Inflammatory macrophage (primary cell): ENCODE measurements around the gene LRBA.
A peak's percentile ranks its signal among the peaks of the same experiment; 100 is the strongest.
"Not testable (repeated sequence)": the region's sequence is repeated elsewhere in the genome, so short reads cannot be mapped to it uniquely, and the experiment has no call there.

ENCODE experiments used
- DNase-seq, 2 donors: peaks; one replicate each; pipeline ENCODE4 v3.0.0-alpha.2; 2020 to 2022

The LRBA gene

GRCh38 chr4:151021637-151022334 is 6.7 kb upstream of the LRBA start:
- no peak for DNase-seq

- DNase-seq = peak; percentile 65 to 83
Measured at GRCh38 chr4:151015459-151016347, 619 bp upstream of the LRBA start.

DNA sequence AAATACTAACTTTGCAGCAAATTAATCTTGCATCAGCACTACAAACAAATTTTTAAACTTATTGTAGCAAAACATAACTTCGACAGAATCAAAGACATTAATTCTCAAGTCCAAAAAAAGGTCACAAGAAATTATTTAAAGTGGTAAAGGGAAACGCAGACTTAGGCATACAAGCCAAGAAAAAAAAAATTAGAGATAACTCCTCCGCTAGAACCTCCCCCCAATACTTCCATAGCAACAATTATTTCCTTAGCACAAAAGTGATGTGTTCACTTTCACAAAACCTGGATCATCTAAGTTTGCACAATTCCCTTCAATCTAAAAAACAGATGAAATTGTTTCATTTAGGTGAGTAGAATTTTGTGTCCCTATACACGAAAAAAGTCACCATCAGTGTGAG is 1.1 kb downstream of the LRBA start:
- DNase-seq = no peak

GRCh38 chr4:151013491-151013890 is 1.6 kb downstream of the LRBA start:
- no peak for DNase-seq

GRCh38 chr4:151012820-151013219 is 2.3 kb downstream of the LRBA start:
- no peak for DNase-seq

- DNase-seq = no peak
Measured at GRCh38 chr4:151012376-151012775, 2.7 kb downstream of the LRBA start.

DNA sequence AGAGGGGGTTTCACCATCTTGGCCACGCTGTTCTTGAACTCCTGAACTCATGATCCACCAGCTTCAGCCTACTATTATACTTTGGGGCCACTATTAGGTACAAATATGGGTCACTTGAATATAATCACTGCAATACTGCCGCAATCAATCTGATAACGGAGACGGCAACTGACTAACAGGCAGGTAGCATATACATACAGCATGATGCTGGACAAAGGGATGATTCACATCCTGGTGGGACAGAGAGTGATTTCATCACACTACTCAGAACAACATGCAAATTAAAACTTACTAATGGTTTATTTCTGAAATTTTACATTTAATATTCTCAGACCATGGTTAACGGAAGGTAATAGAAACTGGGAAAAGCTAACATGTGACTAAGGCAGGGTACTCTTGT is 10.9 kb downstream of the LRBA start:
- DNase-seq = no peak

GRCh38 chr4:151000747-151001429 is 14.2 kb downstream of the LRBA start:
- DNase-seq = no peak

GRCh38 chr4:150999086-150999485 is 16.0 kb downstream of the LRBA start:
- peak in 1 of 2 donors; percentile 27 for DNase-seq

DNA sequence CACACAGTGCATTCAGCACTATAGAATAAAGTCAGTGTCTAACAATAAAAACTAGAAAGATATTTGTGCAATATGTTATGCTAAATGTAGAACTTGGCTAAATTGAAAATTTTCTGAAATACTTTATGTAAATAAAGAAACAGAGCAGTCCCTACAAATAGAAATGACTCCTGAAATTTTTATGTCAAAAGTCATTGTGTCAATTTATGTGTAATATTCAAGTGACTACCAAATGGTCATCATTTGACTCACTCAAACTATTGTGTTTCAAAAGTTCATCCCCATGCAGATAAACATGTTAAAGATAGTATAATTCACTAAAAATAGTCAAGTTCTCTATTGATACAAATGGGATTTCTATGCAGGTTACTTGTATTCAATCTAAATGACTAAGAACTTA is 17.9 kb downstream of the LRBA start:
- no peak for DNase-seq

DNA sequence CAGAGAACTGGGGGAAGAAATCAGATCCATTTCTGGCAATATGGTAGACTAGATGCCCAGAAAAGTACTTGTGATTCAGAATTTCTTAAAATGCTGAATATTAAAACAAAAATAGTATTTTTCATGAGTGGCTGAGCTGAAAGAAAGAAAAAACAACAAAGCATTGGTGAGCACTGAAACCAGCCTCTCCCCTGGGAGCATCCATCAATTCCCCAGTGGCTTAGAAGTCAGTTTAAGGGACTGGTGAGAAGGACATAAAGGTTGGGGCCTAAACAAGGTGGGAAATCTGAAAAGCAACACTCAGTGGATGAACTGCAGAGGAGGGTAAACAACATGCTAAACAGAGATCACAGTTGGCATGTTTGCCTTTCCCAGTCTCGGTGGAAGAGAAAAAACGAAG is 20.4 kb downstream of the LRBA start:
- no peak for DNase-seq

DNA sequence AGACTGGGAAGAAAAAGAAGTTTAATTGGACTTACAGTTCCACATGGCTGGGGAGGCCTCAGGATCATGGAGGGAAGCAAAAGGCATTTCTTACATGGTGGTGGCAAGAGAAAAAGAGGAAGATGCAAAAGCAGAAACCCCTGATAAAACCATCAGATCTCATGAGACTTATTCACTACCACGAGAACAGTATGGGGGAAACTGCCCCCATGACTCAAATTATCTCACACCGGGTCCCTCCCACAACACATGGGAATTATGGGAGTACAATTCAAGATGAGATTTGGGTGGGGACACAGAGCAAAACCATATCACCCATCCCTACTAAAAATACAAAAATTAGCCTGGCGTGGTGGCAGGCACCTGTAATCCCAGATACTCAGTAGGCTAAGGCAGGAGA is 21.5 kb downstream of the LRBA start:
- not testable (repeated sequence) for DNase-seq

DNA sequence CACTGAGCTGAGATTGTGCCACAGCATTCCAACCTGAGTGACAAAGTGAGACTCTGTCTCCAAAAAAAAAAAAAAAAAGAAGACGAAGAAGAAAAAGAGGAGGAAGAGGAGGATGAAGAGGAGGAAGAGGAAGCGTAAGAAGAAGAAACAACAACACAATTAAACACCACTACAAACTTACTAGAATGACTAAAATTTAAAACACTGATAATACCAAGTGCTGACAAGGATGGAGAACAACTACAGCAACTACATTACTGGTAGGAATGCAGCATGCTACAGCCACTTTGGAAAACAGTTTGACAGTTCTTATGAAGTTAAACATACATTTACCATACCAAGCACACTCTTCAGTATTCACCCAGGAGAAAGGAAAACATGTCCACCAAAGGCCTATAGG is 24.1 kb downstream of the LRBA start:
- no peak for DNase-seq

DNA sequence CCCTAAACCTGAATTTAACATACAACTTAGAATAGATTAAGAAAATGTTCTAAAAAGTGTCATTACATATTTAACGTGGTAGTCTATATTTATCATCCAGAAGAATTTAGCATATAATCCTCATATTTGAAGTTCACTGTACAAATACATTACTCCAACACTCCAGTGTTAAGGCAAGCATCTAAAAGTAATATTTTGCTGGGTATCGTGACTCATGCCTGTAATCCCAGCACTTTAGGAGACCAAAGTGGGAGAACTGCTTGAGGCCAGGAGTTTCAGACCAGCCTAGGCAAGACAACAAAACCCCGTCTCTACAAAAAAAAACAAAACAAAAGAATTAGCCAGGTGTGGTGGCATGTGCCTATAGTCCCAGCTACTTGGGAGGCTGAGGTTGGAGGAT is 24.8 kb downstream of the LRBA start:
- no peak for DNase-seq

DNA sequence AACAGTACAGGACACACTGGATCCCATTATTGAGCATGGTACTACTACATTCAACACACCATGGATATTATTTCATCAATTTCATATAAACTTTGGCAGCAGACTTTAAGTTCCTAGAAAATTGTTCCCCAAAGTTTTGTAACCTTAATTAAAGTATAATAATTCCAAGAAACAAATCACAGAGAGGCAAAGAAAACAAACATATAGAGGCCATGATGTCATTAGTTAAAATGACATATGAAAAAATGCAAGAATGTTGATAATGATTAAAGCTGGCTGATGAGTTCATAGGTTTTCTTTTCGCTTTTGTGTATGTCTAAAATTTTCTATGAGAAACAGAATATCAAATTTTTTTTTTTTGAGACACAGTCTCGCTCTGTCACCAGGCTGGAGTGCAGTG is 26.8 kb downstream of the LRBA start:
- DNase-seq = no peak

DNA sequence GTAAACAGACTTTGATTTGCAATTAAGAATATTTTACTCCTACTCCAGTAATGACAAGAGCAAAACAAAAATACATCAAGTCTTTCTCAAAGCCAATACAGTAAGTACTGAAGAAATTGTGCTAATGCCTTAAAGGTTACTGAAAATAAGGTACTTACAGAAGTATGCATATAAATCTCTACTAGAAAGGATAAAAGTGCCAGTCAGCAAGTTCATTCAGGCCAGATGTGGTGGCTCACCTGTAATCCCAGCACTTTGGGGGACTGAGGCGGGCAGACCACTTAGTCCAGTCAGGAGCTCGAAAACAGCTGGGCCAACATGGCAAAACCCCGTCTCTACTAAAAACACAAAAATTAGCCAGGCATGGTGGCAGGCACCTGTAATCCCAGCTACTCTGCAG is 27.9 kb downstream of the LRBA start:
- DNase-seq = no peak

DNA sequence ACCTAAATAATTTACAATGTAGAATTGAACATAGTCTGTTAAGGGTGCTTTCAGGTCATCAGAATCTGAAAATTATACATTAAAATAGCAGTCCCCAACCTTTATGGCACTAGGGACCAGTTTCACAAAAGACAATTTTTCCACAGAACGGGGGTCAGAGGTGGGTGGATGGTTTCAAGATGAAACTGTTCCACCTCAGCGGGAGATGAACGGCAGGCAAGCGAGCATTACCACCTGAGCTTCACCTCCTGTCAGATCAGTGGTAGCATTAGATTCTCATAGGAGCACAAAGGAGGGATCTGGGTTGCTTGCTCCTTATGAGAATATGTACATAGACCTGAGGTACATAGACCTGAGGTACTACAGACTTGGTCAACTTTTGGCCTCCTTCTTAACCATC is 29.0 kb downstream of the LRBA start:
- DNase-seq = no peak

- DNase-seq = no peak
Measured at GRCh38 chr4:150983851-150984250, 31.2 kb downstream of the LRBA start.

DNA sequence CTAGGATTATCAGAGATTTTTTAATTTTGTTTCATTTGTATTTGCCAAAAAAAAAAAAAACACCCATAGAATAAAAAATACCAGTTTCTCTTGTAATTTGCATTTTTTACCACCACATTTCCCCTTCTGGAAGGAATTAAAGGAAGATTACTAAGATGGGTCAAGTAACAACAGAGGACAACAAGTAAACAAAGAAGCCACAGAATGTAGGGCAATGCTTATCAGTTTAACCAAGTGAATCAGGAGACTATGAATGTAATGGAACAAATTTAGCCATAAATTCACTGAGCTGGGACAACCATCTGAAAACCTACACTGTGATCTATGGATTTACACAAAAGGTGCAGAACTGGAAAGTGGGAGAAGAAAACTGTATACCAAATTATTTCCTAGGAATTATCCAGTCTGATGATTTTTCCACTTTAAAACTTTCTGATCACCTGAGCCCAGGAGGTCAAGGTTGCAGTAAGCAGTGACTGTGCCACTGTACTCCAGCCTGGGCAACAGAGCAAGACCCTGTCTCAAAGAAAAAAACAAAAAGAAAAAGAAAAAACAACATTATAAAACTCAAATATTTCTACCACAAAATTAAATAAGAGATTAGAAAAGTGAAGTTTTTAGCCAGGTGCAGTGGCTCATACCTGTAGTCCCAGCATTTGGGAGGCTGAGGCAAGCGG is 32.4 kb downstream of the LRBA start:
- no peak for DNase-seq

DNA sequence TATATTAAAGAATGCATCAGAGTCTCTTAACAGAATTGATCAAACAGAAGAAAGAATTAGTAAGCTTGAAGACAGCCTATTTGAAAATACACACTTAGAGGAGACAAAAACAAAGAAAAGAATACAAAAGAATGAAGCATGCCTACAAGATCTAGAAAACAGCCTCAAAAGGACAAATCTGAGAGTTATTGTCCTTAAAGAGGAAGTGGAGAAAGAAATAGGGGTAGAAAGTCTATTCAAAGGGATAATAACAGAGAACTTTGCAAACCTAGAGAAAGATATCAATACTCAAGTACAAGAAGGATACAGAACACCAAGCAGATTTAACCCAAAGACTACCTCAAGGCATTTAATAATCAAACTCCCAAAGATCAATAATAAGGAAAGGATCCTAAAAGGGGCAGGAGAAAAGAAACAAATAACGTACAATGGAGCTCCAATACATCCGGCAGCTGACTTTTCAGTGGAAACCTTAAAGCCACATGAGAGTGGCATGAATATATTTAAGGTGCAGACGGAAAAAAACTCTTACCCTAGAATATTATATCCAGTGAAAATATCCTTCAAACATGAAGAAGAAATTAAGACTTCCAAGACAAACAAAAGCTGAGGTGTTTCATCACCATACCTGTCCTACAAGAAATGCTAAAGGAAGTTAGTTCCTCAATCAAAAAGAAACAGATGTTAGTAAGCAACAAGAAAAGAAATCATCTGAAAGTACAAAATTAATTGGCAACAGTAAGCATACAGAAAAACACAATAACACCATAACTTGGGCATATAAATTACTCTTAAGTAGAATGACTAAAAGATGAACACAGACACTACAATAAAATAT is 36.1 kb downstream of the LRBA start:
- no peak for DNase-seq

DNA sequence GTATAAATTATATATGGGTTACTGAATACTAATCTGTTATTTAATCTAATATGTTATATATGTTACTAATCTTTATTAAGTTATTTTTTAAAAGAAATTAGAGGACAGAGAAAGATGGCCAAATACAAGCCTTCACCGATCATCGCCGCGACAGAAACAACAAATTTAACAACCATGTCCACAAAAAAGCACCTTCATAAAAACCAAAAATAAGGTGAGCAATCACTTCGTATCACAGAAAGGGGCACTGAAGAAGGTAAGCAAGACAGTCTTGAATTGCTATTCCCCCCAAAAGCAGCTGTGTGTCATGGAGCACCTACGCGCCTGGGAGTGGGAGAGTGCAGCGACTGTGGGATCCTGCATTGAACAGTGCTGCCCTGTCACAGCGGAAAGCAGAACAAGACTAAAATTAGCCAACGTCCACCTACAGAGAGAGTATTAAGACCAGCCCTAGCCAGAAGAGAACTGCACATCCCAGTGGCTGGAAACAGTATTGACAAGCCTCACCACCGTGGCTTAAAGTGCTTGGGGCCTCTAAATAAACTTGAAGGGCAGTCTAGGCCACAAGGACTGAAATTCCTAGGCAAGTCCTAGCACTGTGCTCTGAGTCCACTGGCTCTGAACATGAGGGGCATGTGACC is 38.5 kb downstream of the LRBA start:
- DNase-seq = peak; percentile 47 to 67

- DNase-seq = no peak
Measured at GRCh38 chr4:150974750-150975149, 40.3 kb downstream of the LRBA start.
